ENCODE data around the gene MEPE.
"Not testable (repeated sequence)": the region's sequence is repeated elsewhere in the genome, so short reads cannot be mapped to it uniquely, and the experiment has no call there.

MEPE gene

GRCh38 chr4:87886083-87886482, 53.3 kb downstream of the MEPE start:
- no peak for DNase-seq

GRCh38 chr4:87890753-87891152, 58.0 kb downstream of the MEPE start:
- DNase-seq, result not testable (repeated sequence)

- no peak for DNase-seq
Measured at GRCh38 chr4:87895964-87896621, 63.3 kb downstream of the MEPE start.
